ENCODE results near the gene GPR157. TPM values are rescaled to one million over a fixed set of nuclear protein-coding genes. Genes with fewer than 3 reads are reported as not detected.

The GPR157 gene
- total RNA-seq, 4 donors from 2014 or later, result 3.3 to 208 (median 10.4) TPM

DNA sequence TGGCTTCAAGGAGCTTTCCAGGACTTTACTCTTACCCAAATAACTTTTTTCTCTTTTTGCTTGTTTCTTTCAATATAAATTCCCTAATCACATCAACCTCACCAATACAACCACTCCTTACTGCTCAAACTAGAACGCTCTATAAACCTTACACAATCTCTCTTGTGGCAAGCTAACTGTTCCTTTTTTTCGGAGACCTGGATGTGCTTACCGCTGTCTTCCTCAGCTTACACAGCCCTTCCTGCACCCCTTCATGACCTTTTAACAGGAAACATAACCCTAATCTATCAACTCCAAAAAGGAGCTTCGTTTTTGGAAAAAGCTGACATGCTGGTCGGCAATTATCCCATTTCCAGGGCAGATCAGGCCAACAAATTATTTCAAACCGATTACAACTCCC lies 35.3 kb downstream of the GPR157 start:
- DNase-seq, result no peak
- H3K4me3 ChIP-seq, result no peak overlapping the region
- TF ChIP-seq, protein P1, sequence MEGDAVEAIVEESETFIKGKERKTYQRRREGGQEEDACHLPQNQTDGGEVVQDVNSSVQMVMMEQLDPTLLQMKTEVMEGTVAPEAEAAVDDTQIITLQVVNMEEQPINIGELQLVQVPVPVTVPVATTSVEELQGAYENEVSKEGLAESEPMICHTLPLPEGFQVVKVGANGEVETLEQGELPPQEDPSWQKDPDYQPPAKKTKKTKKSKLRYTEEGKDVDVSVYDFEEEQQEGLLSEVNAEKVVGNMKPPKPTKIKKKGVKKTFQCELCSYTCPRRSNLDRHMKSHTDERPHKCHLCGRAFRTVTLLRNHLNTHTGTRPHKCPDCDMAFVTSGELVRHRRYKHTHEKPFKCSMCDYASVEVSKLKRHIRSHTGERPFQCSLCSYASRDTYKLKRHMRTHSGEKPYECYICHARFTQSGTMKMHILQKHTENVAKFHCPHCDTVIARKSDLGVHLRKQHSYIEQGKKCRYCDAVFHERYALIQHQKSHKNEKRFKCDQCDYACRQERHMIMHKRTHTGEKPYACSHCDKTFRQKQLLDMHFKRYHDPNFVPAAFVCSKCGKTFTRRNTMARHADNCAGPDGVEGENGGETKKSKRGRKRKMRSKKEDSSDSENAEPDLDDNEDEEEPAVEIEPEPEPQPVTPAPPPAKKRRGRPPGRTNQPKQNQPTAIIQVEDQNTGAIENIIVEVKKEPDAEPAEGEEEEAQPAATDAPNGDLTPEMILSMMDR (IDR thresholded peaks at IDR 0.05), result no peak
- TF ChIP-seq POLR2A (IDR thresholded peaks at IDR 0.05), result no peak
- H3K4me1 ChIP-seq, result no peaks in the 10 kb centered on the region
- H3K27me3 ChIP-seq, result no peaks in the 10 kb centered on the region
- no peaks in the 10 kb centered on the region for H3K9me3 ChIP-seq
- H3K27ac ChIP-seq, result no peak overlapping the region
- no peaks in the 10 kb centered on the region for H3K36me3 ChIP-seq

DNA sequence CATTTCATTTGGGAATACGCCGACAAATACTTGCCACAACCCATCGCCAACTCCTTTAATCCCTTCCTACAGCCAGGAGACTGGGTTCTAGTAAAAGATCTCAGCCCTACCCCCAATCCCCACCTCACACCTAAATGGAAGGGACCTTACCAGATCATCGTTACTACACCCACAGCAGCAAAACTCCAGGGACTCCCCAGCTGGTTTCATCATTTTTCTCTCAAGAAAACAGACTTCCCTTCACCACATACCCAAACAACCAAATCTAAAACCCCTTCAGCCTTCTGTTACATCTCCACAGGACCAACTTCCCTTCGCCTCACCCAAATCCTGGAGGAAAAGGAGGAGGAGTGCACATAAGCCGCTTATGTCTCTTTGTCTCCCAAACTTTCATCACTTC lies 35.8 kb downstream of the GPR157 start:
- no peak for TF ChIP-seq POLR2A (IDR thresholded peaks at IDR 0.05)
- TF ChIP-seq, protein P1 (IDR thresholded peaks at IDR 0.05), result no peak
- H3K9me3 ChIP-seq, result no peaks in the 10 kb centered on the region
- H3K27ac ChIP-seq, result no peak overlapping the region
- no peaks in the 10 kb centered on the region for H3K36me3 ChIP-seq
- DNase-seq, result no peak
- no peak overlapping the region for H3K4me3 ChIP-seq
- no peaks in the 10 kb centered on the region for H3K4me1 ChIP-seq
- no peaks in the 10 kb centered on the region for H3K27me3 ChIP-seq

DNA sequence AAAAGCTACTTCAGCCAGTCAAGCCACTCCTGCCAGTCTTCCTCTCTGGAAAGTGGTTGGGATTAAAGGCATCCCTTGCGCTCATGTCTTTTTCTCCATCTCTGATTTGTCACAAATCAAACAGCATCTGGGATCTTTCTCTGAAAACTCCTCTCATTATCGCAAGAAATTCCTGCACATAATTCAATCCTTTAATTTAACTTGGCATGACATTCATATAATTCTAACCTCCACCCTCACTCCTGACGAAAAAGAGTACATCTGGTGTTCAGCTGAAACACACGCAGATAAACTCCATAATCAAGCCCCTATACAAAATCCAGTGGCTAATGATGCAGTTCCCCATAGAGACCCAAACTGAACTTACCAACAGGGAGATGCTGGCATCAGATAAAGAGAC lies 40.1 kb downstream of the GPR157 start:
- Histone ChIP-seq H3K4me3 (no peak overlapping the region), H3K4me1 (peaks cover 0 to 9% (median 0%) of the 10 kb centered on the region in 4 donors), H3K9me3 (no peaks in the 10 kb centered on the region), H3K36me3 (no peaks in the 10 kb centered on the region), H3K27me3 (no peaks in the 10 kb centered on the region), H3K27ac (no peak overlapping the region)
- TF ChIP-seq, protein P1 (IDR thresholded peaks at IDR 0.05), result no peak
- TF ChIP-seq POLR2A (IDR thresholded peaks at IDR 0.05), result no peak
- DNase-seq, result no peak

GRCh38 chr1:9087411-9088125 lies 41.3 kb downstream of the GPR157 start:
- DNase-seq, result no peak
- Histone ChIP-seq H3K9me3 (no peaks in the 10 kb centered on the region), H3K36me3 (no peaks in the 10 kb centered on the region), H3K27ac (no peak overlapping the region), H3K27me3 (no peaks in the 10 kb centered on the region), H3K4me1 (peaks cover 0 to 9% (median 0%) of the 10 kb centered on the region in 4 donors), H3K4me3 (no peak overlapping the region)
- TF ChIP-seq, protein P1 (IDR thresholded peaks at IDR 0.05), result no peak
- no peak for TF ChIP-seq POLR2A (IDR thresholded peaks at IDR 0.05)

DNA sequence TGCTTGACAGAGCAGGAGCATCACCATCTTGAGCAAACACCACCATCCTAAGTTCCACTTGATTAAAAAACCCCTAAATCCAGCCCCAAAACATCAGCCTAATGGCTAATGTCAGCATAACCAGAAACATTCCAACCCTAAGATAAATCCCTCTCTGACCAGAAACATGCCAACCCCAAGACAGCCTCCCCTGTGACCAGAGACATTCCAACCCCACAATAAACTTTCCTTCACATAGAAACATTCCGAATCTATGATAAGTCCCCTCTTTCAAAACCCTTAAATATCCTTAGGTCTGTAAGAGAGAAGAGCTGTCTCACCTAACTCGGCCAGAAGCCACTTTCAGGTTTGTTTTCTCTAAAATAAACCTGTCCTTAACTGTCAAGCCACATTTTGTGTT lies 42.1 kb downstream of the GPR157 start:
- Histone ChIP-seq H3K27me3 (no peaks in the 10 kb centered on the region), H3K4me3 (no peak overlapping the region), H3K4me1 (peaks cover 0 to 9% (median 0%) of the 10 kb centered on the region in 4 donors), H3K9me3 (no peaks in the 10 kb centered on the region), H3K36me3 (no peaks in the 10 kb centered on the region), H3K27ac (no peak overlapping the region)
- no peak for DNase-seq
- TF ChIP-seq, protein P1 (IDR thresholded peaks at IDR 0.05), result no peak
- no peak for TF ChIP-seq POLR2A (IDR thresholded peaks at IDR 0.05)

All from Peyer's patch (tissue), 4 donors.